UCSD-AML1 (cell line): ENCODE results near the gene CYLC1.
A peak's percentile ranks its signal among the peaks of the same experiment; 100 is the strongest.

ENCODE experiments used
- DNase-seq: peaks from one replicate; lab custom pipeline; 2025; ENCODE audit not compliant: unreplicated experiment; lab: John Stamatoyannopoulos, UW

CYLC1 gene, protein sequence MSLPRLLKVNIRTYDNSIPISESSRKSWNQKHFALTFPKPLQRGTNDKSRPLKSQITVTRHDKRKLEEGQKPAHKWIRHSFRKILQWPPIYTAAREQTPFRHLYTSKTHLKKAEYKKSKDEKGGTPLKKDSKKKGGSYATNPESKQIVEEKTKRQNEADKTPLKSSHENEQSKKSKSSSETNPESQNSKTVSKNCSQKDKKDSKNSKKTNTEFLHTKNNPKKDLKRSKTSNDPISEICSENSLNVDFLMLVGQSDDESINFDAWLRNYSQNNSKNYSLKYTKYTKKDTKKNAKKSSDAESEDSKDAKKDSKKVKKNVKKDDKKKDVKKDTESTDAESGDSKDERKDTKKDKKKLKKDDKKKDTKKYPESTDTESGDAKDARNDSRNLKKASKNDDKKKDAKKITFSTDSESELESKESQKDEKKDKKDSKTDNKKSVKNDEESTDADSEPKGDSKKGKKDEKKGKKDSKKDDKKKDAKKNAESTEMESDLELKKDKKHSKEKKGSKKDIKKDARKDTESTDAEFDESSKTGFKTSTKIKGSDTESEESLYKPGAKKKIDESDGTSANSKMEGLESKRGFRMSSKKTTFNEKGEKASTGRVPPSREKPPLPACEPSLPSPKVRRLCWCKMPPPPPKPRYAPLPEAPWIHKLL

DNA sequence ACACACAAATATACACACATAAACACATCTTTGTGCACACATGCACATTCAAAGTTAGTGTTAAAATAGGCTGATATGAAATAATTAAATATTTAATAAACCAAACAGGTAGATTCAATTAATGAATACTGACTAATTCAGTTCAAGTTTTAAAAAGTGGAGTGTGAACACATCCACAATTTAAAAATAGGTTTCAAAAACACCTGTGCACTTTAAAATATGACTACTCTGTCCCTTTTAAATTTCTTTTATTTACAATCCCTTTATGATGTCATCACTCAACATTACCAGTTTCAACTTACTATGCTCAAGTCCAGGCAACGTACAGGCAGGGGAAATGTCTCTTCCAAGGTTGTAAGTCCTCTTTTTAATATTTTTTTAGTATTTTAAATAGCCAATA lies at the start of gene CYLC1:
Gene CYLC1, plus strand, starts transcription at position 301 of the 400 bp plus-strand sequence. Its CDS starts 37 bp downstream, at position 338.
- no peak for DNase-seq

- DNase-seq: no peak
Measured at GRCh38 chrX:83819304-83819703, 41.6 kb upstream of the CYLC1 start.

GRCh38 chrX:83829874-83830273 lies 31.1 kb upstream of the CYLC1 start:
- no peak for DNase-seq

DNA sequence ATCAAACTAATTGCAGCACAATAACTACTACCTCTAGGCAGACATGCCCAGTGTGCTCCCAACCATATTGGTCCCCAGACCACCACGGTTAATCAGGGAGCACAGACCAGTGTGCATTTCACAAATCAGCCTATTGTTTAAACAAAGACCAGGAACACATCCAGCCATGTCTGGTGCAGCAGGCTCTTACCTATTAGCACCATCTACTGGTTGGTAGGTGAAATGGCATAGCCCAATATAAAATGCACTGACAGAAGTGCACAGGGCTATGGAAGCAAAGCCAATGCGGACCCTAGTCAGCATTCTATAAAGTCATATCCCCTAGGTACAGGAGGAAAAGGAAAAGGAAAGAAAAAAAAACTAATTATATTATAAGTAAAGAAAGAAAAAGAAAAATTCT lies 15.5 kb upstream of the CYLC1 start:
- peak; percentile 12 for DNase-seq

DNA sequence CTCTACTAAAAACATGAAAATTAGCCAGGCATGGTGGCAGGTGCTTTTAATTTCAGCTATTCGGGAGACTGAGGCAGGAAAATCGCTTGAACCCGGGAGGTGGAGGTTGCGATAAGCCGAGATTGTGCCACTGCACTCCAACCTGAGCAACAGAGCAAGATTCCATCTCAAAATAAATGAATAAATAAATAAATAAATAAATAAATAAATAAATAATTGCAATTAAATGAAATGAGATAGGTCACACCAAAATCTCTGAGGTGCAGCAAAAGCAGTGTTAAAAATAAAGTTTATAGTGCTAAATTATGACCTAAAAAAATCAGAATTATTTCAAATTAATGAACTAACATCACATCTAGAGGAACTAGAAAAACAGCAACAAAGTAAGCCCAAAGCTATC lies 13.6 kb upstream of the CYLC1 start:
- no peak for DNase-seq

- no peak for DNase-seq
Measured at GRCh38 chrX:83888585-83888984, 27.6 kb downstream of the CYLC1 start.

GRCh38 chrX:83892433-83892832 lies 31.5 kb downstream of the CYLC1 start:
- DNase-seq: no peak

DNA sequence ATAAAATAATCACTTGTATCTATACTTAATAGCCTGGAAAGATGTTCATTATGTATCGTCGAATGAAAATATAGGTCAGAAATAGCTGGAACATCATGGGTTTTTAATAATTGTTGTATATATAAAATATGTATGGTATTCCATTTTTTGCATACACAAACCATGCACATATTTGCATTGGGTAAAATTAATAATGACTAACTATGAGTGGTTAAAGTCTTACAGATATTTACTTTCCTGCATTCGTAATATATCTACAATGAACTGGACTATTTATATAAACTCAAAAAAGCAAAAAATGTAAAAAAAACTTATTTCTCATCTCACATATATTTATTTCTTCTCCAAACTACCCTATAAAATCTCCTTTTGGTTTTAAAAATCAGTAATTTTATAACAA lies 46.0 kb downstream of the CYLC1 start:
- DNase-seq: no peak

GRCh38 chrX:83916525-83916924 lies 55.6 kb downstream of the CYLC1 start:
- DNase-seq: no peak

GRCh38 chrX:83934220-83934619 lies 73.3 kb downstream of the CYLC1 start:
- no peak for DNase-seq
